Testis (tissue), 3 donors: ENCODE measurements around the gene GNB1L. TPM values are rescaled to one million over a fixed set of nuclear protein-coding genes. Genes with fewer than 3 reads are reported as not detected.

Source experiments
- DNase-seq: peaks from one replicate; pipeline ENCODE4 v3.0.0-alpha.2; 2019
- H3K27ac ChIP-seq, 2 donors: fragments of 200-600 bp; sonication (generic); one replicate each; pipeline ENCODE4 v1.5.1; 2019
- H3K27me3 ChIP-seq: fragments of 200-600 bp; sonication (generic); one replicate; pipeline ENCODE4 v1.5.1; 2019
- H3K36me3 ChIP-seq: fragments of 200-600 bp; sonication (generic); one replicate; pipeline ENCODE4 v1.5.1; 2017; ENCODE audit warnings: low read depth; ENCODE audit errors: missing control alignments
- H3K4me1 ChIP-seq: fragments of 200-600 bp; sonication (generic); one replicate; pipeline ENCODE4 v1.5.1; 2019
- H3K4me3 ChIP-seq, 2 donors: fragments of 200-600 bp; sonication (generic); one replicate each; pipeline ENCODE4 v1.5.1; 2017 to 2019
- H3K9me3 ChIP-seq: fragments of 200-600 bp; sonication (generic); one replicate; pipeline ENCODE4 v1.5.1; 2017
- POLR2A ChIP-seq: fragments of 450-650 bp; IDR thresholded peaks from one replicate; pipeline ENCODE4 v1.6.1; 2017; ENCODE audit warnings: antibody characterized with exemption, mild to moderate bottlenecking, moderate library complexity
- WGBS, 2 donors: methylation state at CpG; one replicate each; pipeline ENCODE4 v1.1.5; 2018; 5-methylcytosine and 5-hydroxymethylcytosine counted together
- intact Hi-C: fragments of 100-400 bp; cut with DNase I; formaldehyde crosslinking; loops from one replicate; pipeline ENCODE4 v1.15.1; 2023; ENCODE audit warnings: low total_unique reads
- polyA plus RNA-seq: library from polyadenylated mRNA; stranded (reverse); fragments of 350-450 nt; fragmentation: Illumina TruSeq; extraction: RNeasy Lipid Tissue Mini Kit (QIAGEN cat#74804); gene quantifications from one replicate; pipeline ENCODE4 v1.2.3, GENCODE V29; 2014; ENCODE audit warnings: low read depth, low replicate concordance; ENCODE audit not compliant: insufficient read depth
- total RNA-seq, 2 donors: library from RNA; depleted of rRNA; stranded (reverse); fragments of >200 nt; gene quantifications; one replicate each; pipeline ENCODE4 v1.2.3, GENCODE V29; 2016
- TF ChIP-seq, protein P1 (sequence below), 3 experiments: fragments of 450-650 bp in 2 of 3; fragments of 200-600 bp in 1 of 3; sonication (generic) in 1 of 3; IDR thresholded peaks; one replicate each; pipeline ENCODE4 v1.5.1; 2016 to 2019; ENCODE audit warnings: antibody characterized with exemption in 3 of 3, mild to moderate bottlenecking in 2 of 3, moderate library complexity in 1 of 3

Gene GNB1L
- total and polyA plus RNA-seq, 3 donors from 2014 or later, result 5.5 to 6.9 (median 6.0) TPM

DNA sequence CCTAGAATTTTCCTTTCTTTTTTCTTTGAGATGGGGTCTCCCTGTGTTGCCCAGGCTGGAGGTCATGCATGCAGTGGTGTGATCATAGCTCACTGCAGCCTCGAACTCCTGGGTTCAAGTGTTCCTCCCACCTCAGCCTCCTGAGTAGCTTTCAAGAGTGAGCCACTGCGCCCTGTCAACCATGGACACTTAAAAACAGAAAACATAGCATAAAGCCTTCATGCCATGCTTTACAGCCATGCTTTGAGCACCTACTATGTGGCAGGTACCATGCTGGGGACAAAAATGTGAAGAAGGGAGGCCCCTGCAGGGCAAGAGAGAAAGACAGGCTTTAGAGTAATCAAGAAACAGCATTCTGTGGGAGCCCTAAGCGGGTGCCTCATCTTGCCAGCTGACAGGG is 13.7 kb upstream of the GNB1L start:
- 93 to 97% methylated on average over 3 of the region's 3 CpGs for WGBS, 2 donors
- DNase-seq, result no peak
- intact Hi-C loops, result no loop called here

DNA sequence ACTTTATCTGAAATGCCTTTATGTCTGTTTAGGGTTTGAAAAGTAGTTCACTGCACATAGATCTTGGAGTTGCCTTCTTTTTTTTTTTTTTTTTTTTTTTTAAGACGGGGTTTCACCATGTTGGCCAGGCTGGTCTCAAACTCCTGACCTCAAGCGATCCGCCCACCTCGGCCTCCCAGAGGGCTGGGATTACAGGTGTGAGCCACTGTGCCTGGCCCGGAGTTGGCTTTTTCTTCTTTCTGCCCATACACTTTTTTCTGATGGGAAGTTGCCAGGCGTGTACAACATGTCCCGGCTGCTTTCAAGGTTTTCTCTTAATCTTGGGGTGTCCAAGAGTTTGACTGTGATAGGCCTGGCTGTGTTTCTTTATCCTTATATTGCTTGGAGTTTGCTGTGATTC is 12.9 kb upstream of the GNB1L start:
- no peak overlapping the region for H3K27ac ChIP-seq
- WGBS, 2 donors, result 65 to 73% methylated on average over 7 of the region's 7 CpGs
- intact Hi-C loops, result no loop called here
- DNase-seq, result no peak
- no peaks in the 10 kb centered on the region for H3K36me3 ChIP-seq
- no peaks in the 10 kb centered on the region for H3K9me3 ChIP-seq
- TF ChIP-seq, protein P1, sequence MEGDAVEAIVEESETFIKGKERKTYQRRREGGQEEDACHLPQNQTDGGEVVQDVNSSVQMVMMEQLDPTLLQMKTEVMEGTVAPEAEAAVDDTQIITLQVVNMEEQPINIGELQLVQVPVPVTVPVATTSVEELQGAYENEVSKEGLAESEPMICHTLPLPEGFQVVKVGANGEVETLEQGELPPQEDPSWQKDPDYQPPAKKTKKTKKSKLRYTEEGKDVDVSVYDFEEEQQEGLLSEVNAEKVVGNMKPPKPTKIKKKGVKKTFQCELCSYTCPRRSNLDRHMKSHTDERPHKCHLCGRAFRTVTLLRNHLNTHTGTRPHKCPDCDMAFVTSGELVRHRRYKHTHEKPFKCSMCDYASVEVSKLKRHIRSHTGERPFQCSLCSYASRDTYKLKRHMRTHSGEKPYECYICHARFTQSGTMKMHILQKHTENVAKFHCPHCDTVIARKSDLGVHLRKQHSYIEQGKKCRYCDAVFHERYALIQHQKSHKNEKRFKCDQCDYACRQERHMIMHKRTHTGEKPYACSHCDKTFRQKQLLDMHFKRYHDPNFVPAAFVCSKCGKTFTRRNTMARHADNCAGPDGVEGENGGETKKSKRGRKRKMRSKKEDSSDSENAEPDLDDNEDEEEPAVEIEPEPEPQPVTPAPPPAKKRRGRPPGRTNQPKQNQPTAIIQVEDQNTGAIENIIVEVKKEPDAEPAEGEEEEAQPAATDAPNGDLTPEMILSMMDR (IDR thresholded peaks at IDR 0.05), result no peak
- no peak for TF ChIP-seq POLR2A
- no peak overlapping the region for H3K4me3 ChIP-seq
- no peaks in the 10 kb centered on the region for H3K27me3 ChIP-seq
- peaks cover 13% of the 10 kb centered on the region for H3K4me1 ChIP-seq

More for the DNA sequence above, 13.7 kb upstream of the GNB1L start:
- H3K27ac ChIP-seq, result peak overlapping the region in 1 of 2 donors; percentile 31
- TF ChIP-seq POLR2A, result no peak
- TF ChIP-seq, protein P1 (IDR thresholded peaks at IDR 0.05), result no peak
- H3K4me1 ChIP-seq, result peaks cover 13% of the 10 kb centered on the region
- no peak overlapping the region for H3K4me3 ChIP-seq
- H3K27me3 ChIP-seq, result no peaks in the 10 kb centered on the region
- no peaks in the 10 kb centered on the region for H3K9me3 ChIP-seq
- H3K36me3 ChIP-seq, result no peaks in the 10 kb centered on the region

DNA sequence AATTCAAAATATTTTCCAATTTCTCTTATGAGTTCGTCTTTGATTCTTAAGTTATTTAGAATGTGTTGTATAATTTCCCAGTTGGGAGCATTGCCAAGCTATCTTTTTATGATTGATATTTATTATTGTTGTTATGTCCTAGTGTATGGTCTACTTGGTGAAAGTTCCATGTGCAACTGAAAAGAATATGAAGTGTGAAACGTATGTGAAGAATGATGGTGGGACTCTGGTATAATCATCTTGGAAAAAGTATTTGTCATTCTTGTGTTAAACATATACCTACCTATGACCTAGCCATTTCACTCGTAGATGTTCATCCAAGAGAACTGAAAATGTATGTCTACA is 12.0 kb upstream of the GNB1L start:
- H3K9me3 ChIP-seq, result no peaks in the 10 kb centered on the region
- no peak for DNase-seq
- H3K27ac ChIP-seq, result no peak overlapping the region
- no peak overlapping the region for H3K4me3 ChIP-seq
- intact Hi-C loops, result no loop called here
- no peaks in the 10 kb centered on the region for H3K27me3 ChIP-seq
- WGBS, 2 donors, result 92 to 94% methylated on average over 3 of the region's 3 CpGs
- H3K36me3 ChIP-seq, result no peaks in the 10 kb centered on the region
- TF ChIP-seq, protein P1 (IDR thresholded peaks at IDR 0.05), result no peak
- TF ChIP-seq POLR2A, result no peak
- H3K4me1 ChIP-seq, result peaks cover 13% of the 10 kb centered on the region

DNA sequence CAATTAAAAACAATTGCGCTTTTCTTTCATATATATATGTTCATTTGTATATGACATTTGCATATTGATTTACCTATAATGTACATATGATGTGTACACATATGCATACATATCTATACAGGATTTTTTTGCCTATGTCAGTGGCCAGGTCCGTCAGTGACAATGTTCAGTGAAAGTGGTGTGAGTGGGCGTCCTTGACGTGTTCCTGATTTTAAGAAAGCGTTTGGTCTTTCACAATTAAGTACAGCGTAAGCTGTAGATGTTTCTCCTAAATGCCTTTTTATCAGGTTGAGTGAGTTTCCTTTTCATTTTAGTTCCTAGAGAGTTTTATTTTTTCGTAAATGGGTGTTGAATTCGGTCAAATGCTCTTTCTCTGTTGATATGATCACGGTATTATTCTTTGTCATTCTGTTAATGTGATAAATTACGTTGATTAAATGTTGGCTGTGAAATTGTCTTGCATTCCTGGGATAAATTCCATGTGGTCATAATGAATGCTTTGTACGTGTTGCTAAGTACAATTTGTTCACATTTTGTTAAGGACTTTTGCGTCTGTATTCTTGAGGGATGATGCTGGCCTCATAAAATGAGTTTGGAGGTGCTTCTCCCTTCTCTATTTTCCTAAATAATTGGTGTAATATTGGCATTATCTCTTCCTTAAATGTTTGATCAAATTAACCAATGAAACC is 10.6 kb upstream of the GNB1L start:
- intact Hi-C loops, result no loop called here
- DNase-seq, result no peak
- Histone ChIP-seq H3K9me3 (no peaks in the 10 kb centered on the region), H3K36me3 (no peaks in the 10 kb centered on the region), H3K4me3 (no peak overlapping the region), H3K27ac (no peak overlapping the region), H3K27me3 (no peaks in the 10 kb centered on the region), H3K4me1 (peaks cover 13% of the 10 kb centered on the region)
- TF ChIP-seq, protein P1 (IDR thresholded peaks at IDR 0.05), result no peak
- TF ChIP-seq POLR2A, result no peak
- WGBS, 2 donors, result 46 to 71% methylated on average over 12 of the region's 12 CpGs

DNA sequence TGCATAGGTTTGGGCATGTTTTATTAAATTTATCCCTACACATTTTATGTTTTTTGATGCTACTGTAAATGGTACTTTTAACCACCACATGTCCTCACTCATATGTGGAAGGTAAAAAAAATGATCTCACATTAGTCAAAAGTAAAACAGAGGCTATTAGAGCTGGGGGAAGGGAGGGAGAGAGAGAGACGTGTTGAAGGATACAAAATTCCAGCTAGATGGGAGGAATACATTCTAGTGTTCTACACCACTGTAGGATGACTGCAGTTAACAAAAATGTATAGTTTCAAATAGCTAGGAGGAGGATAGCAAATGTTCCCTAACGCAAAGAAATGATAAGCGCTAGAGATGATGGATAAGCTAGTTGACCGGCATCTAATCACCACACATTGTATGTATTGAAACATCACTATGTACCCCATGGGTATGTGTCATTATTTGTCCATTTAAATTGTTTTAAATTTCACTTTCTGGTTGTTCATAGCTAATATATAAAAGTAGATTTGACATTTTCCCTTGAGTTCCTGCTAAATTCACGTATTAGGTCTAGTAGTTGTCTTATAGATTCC is 9.9 kb upstream of the GNB1L start:
- no peaks in the 10 kb centered on the region for H3K36me3 ChIP-seq
- WGBS, 2 donors, result 88 to 93% methylated on average over 5 of the region's 5 CpGs
- TF ChIP-seq POLR2A, result no peak
- TF ChIP-seq, protein P1 (IDR thresholded peaks at IDR 0.05), result no peak
- H3K4me1 ChIP-seq, result peaks cover 12% of the 10 kb centered on the region
- H3K27ac ChIP-seq, result no peak overlapping the region
- no peak for DNase-seq
- intact Hi-C loops, result no loop called here
- no peaks in the 10 kb centered on the region for H3K27me3 ChIP-seq
- H3K9me3 ChIP-seq, result no peaks in the 10 kb centered on the region
- no peak overlapping the region for H3K4me3 ChIP-seq
